Measurements from ENCODE around the gene FAM193B. TPM values are rescaled to one million over a fixed set of nuclear protein-coding genes. Genes with fewer than 3 reads are reported as not detected.
A peak's percentile ranks its signal among the peaks of the same experiment; 100 is the strongest.

Gene FAM193B
- total and polyA plus RNA-seq, 5 donors from 2014 or later = 2.8 to 179 (median 3.7) TPM

GRCh38 chr5:177519463-177520235, 34.7 kb downstream of the FAM193B start:
- peaks cover 16% of the 10 kb centered on the region for H3K36me3 Mint-ChIP-seq
- Histone ChIP-seq H3K27ac (ENCODE audit: insufficient read depth, low read length, poor library complexity, severe bottlenecking) (no peak overlapping the region), H3K4me3 (ENCODE audit: low read depth, low read length) (no peak overlapping the region), H3K36me3 (ENCODE audit: control insufficient read depth, insufficient read depth, low read length) (peaks cover 27% of the 10 kb centered on the region), H3K9me3 (ENCODE audit: control insufficient read depth in 2 of 2, low read length in 2 of 2) (no peaks in the 10 kb centered on the region), H3K27me3 (ENCODE audit: control insufficient read depth, insufficient read depth, low read length) (no peaks in the 10 kb centered on the region), H3K4me1 (ENCODE audit: control insufficient read depth, insufficient read depth, low read length, poor library complexity, severe bottlenecking) (peaks cover 40% of the 10 kb centered on the region)
- H3K4me1 Mint-ChIP-seq = peaks cover 0 to 59% (median 26%) of the 10 kb centered on the region in 4 donors
- H3K27ac Mint-ChIP-seq = peak overlapping the region in 1 of 3 donors; percentile 66
- peak overlapping the region in 2 of 4 donors; percentile 16 to 38 for H3K4me3 Mint-ChIP-seq
- ATAC-seq (ENCODE audit: low read depth in 2 of 2) (no peak), DNase-seq (no peak)
- H3K27me3 Mint-ChIP-seq = no peaks in the 10 kb centered on the region
- H3K9me3 Mint-ChIP-seq = peaks cover 0 to 2% (median 0%) of the 10 kb centered on the region in 7 donors

- Histone ChIP-seq H3K9me3 (ENCODE audit: control insufficient read depth in 2 of 2, low read length in 2 of 2) (no peaks in the 10 kb centered on the region), H3K27ac (ENCODE audit: insufficient read depth, low read length, poor library complexity, severe bottlenecking) (peak within 1 kb of the TSS; percentile 71), H3K27me3 (ENCODE audit: control insufficient read depth, insufficient read depth, low read length) (no peaks in the 10 kb centered on the region), H3K36me3 (ENCODE audit: control insufficient read depth, insufficient read depth, low read length) (peaks cover 45% of the 10 kb centered on the region), H3K4me3 (ENCODE audit: low read depth, low read length) (peak within 1 kb of the TSS; percentile 92), H3K4me1 (ENCODE audit: control insufficient read depth, insufficient read depth, low read length, poor library complexity, severe bottlenecking) (peaks cover 40% of the 10 kb centered on the region)
- DNase-seq = peak; percentile 94 to 98 (median 96)
- no peaks in the 10 kb centered on the region for H3K27me3 Mint-ChIP-seq
- peak within 1 kb of the TSS; percentile 89 to 97 (median 96) for H3K27ac Mint-ChIP-seq
- peak within 1 kb of the TSS; percentile 90 to 98 (median 94) for H3K4me3 Mint-ChIP-seq
- H3K9me3 Mint-ChIP-seq = peaks cover 0 to 2% (median 0%) of the 10 kb centered on the region in 7 donors
- peaks cover 0 to 61% (median 27%) of the 10 kb centered on the region in 4 donors for H3K4me1 Mint-ChIP-seq
- H3K36me3 Mint-ChIP-seq = peaks cover 25% of the 10 kb centered on the region
- peak; percentile 90 to 91 for ATAC-seq (ENCODE audit: low read depth in 2 of 2)
Measured at GRCh38 chr5:177516601-177517568, 37.5 kb downstream of the FAM193B start, which contains the start of gene DDX41. Gene DDX41 (minus strand): TSS chr5:177516961. CDS start chr5:177516945, 16 bp downstream.

GRCh38 chr5:177515580-177515979, 38.8 kb downstream of the FAM193B start:
- H3K4me3 Mint-ChIP-seq = peak overlapping the region; percentile 90 to 98 (median 94)
- Histone ChIP-seq H3K4me1 (ENCODE audit: control insufficient read depth, insufficient read depth, low read length, poor library complexity, severe bottlenecking) (peaks cover 33% of the 10 kb centered on the region), H3K9me3 (ENCODE audit: control insufficient read depth in 2 of 2, low read length in 2 of 2) (no peaks in the 10 kb centered on the region), H3K36me3 (ENCODE audit: control insufficient read depth, insufficient read depth, low read length) (peaks cover 46% of the 10 kb centered on the region), H3K27me3 (ENCODE audit: control insufficient read depth, insufficient read depth, low read length) (no peaks in the 10 kb centered on the region), H3K4me3 (ENCODE audit: low read depth, low read length) (peak overlapping the region; percentile 92), H3K27ac (ENCODE audit: insufficient read depth, low read length, poor library complexity, severe bottlenecking) (peak overlapping the region; percentile 71)
- ATAC-seq (ENCODE audit: low read depth in 2 of 2) (no peak), DNase-seq (no peak)
- H3K9me3 Mint-ChIP-seq = peaks cover 0 to 2% (median 0%) of the 10 kb centered on the region in 7 donors
- H3K36me3 Mint-ChIP-seq = peaks cover 32% of the 10 kb centered on the region
- no peaks in the 10 kb centered on the region for H3K27me3 Mint-ChIP-seq
- peak overlapping the region in 2 of 3 donors; percentile 65 to 74 for H3K27ac Mint-ChIP-seq
- H3K4me1 Mint-ChIP-seq = peaks cover 0 to 49% (median 26%) of the 10 kb centered on the region in 4 donors

GRCh38 chr5:177514541-177514940, 39.8 kb downstream of the FAM193B start:
- Mint-ChIP-seq H3K36me3 (peaks cover 35% of the 10 kb centered on the region), H3K4me3 (peak overlapping the region in 2 of 4 donors; percentile 26 to 95), H3K9me3 (peaks cover 0 to 2% (median 0%) of the 10 kb centered on the region in 7 donors), H3K27ac (no peak overlapping the region), H3K27me3 (no peaks in the 10 kb centered on the region), H3K4me1 (peaks cover 0 to 43% (median 20%) of the 10 kb centered on the region in 4 donors)
- Histone ChIP-seq H3K27ac (ENCODE audit: insufficient read depth, low read length, poor library complexity, severe bottlenecking) (no peak overlapping the region), H3K36me3 (ENCODE audit: control insufficient read depth, insufficient read depth, low read length) (peaks cover 46% of the 10 kb centered on the region), H3K4me3 (ENCODE audit: low read depth, low read length) (no peak overlapping the region), H3K9me3 (ENCODE audit: control insufficient read depth in 2 of 2, low read length in 2 of 2) (no peaks in the 10 kb centered on the region), H3K27me3 (ENCODE audit: control insufficient read depth, insufficient read depth, low read length) (no peaks in the 10 kb centered on the region), H3K4me1 (ENCODE audit: control insufficient read depth, insufficient read depth, low read length, poor library complexity, severe bottlenecking) (peaks cover 25% of the 10 kb centered on the region)
- ATAC-seq (ENCODE audit: low read depth in 2 of 2) (no peak), DNase-seq (no peak)

GRCh38 chr5:177513500-177513899, 40.9 kb downstream of the FAM193B start:
- H3K27me3 ChIP-seq (ENCODE audit: control insufficient read depth, insufficient read depth, low read length) = no peaks in the 10 kb centered on the region
- DNase-seq = no peak
- H3K27ac Mint-ChIP-seq = peak overlapping the region in 1 of 3 donors; percentile 36
- no peak overlapping the region for H3K4me3 ChIP-seq (ENCODE audit: low read depth, low read length)
- H3K4me1 ChIP-seq (ENCODE audit: control insufficient read depth, insufficient read depth, low read length, poor library complexity, severe bottlenecking) = peaks cover 18% of the 10 kb centered on the region
- H3K4me1 Mint-ChIP-seq = peaks cover 0 to 37% (median 19%) of the 10 kb centered on the region in 4 donors
- H3K27me3 Mint-ChIP-seq = no peaks in the 10 kb centered on the region
- H3K4me3 Mint-ChIP-seq = peak overlapping the region; percentile 31 to 82 (median 54)
- peaks cover 46% of the 10 kb centered on the region for H3K36me3 ChIP-seq (ENCODE audit: control insufficient read depth, insufficient read depth, low read length)
- H3K36me3 Mint-ChIP-seq = peaks cover 35% of the 10 kb centered on the region
- H3K27ac ChIP-seq (ENCODE audit: insufficient read depth, low read length, poor library complexity, severe bottlenecking) = no peak overlapping the region
- no peak for ATAC-seq (ENCODE audit: low read depth in 2 of 2)
- H3K9me3 ChIP-seq (ENCODE audit: control insufficient read depth in 2 of 2, low read length in 2 of 2) = no peaks in the 10 kb centered on the region
- peaks cover 0 to 2% (median 0%) of the 10 kb centered on the region in 7 donors for H3K9me3 Mint-ChIP-seq

- peaks cover 18% of the 10 kb centered on the region for H3K4me1 ChIP-seq (ENCODE audit: control insufficient read depth, insufficient read depth, low read length, poor library complexity, severe bottlenecking)
- Mint-ChIP-seq H3K27me3 (no peaks in the 10 kb centered on the region), H3K27ac (peak overlapping the region in 1 of 3 donors; percentile 36), H3K4me3 (peak overlapping the region in 2 of 4 donors; percentile 36 to 82), H3K36me3 (peaks cover 35% of the 10 kb centered on the region), H3K4me1 (peaks cover 0 to 37% (median 19%) of the 10 kb centered on the region in 4 donors), H3K9me3 (peaks cover 0 to 2% (median 0%) of the 10 kb centered on the region in 7 donors)
- DNase-seq (no peak), ATAC-seq (ENCODE audit: low read depth in 2 of 2) (no peak)
- no peaks in the 10 kb centered on the region for H3K9me3 ChIP-seq (ENCODE audit: control insufficient read depth in 2 of 2, low read length in 2 of 2)
- no peak overlapping the region for H3K4me3 ChIP-seq (ENCODE audit: low read depth, low read length)
- H3K27me3 ChIP-seq (ENCODE audit: control insufficient read depth, insufficient read depth, low read length) = no peaks in the 10 kb centered on the region
- H3K27ac ChIP-seq (ENCODE audit: insufficient read depth, low read length, poor library complexity, severe bottlenecking) = no peak overlapping the region
- peaks cover 46% of the 10 kb centered on the region for H3K36me3 ChIP-seq (ENCODE audit: control insufficient read depth, insufficient read depth, low read length)
Measured at GRCh38 chr5:177512736-177513380, 41.5 kb downstream of the FAM193B start.

All from CD4-positive, CD25-positive, alpha-beta regulatory T cell (primary cell).